Muscle layer of colon (tissue), 2 donors: ENCODE results near the gene HJURP.

Experiments used
- H3K27ac ChIP-seq: one replicate; pipeline ENCODE4 v1.7.0; 2013; ENCODE audit warnings: low read depth, mild to moderate bottlenecking, low read length, moderate library complexity
- H3K27me3 ChIP-seq, 2 donors: one replicate each; pipeline ENCODE4 v1.7.0; 2013; ENCODE audit warnings: low read length in 2 of 2, mild to moderate bottlenecking in 2 of 2; ENCODE audit not compliant: insufficient read depth in 2 of 2, control insufficient read depth in 1 of 2
- H3K36me3 ChIP-seq: one replicate; pipeline ENCODE4 v1.7.0; 2013; ENCODE audit warnings: mild to moderate bottlenecking, low read length; ENCODE audit not compliant: insufficient read depth
- H3K4me1 ChIP-seq: one replicate; pipeline ENCODE4 v1.7.0; 2013; ENCODE audit warnings: mild to moderate bottlenecking, low read length; ENCODE audit not compliant: insufficient read depth
- H3K4me3 ChIP-seq, 2 donors: one replicate each; pipeline ENCODE4 v1.7.0; 2013; ENCODE audit warnings: low read length in 2 of 2, low read depth in 1 of 2, mild to moderate bottlenecking in 1 of 2, moderate library complexity in 1 of 2
- H3K9ac ChIP-seq: one replicate; pipeline ENCODE4 v1.7.0; 2013; ENCODE audit warnings: low read length
- H3K9me3 ChIP-seq: one replicate; pipeline ENCODE4 v1.7.0; 2013; ENCODE audit warnings: mild to moderate bottlenecking, low read length
- donor health status: abdominal sarcoma.
- donor health status: Adenocarcinoma of cecum.

HJURP gene

DNA sequence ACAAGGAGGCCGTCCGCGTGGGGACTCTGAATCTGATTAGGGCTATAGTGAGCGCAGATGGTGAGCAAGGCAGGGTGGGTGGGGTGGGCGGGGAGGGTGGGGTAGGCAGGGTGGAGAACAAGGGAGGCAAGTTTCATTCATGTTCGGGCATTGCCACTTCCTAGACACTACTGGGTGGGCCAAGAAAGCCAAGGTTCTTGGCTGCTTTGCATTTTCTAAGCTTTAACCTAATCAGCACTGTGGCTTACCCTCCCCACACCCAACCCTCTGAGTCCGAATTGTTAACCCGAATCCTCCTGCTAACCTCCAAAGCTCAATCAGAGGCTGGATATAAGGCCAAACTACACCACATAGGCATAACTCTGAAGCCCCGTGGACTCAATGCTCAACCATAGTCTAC, 58.1 kb downstream of the HJURP start:
- no peak overlapping the region for H3K4me3 ChIP-seq
- no peak overlapping the region for H3K9ac ChIP-seq
- H3K27ac ChIP-seq = no peak overlapping the region
- H3K4me1 ChIP-seq = no peaks in the 10 kb centered on the region
- no peaks in the 10 kb centered on the region for H3K27me3 ChIP-seq
- no peaks in the 10 kb centered on the region for H3K36me3 ChIP-seq
- H3K9me3 ChIP-seq = no peaks in the 10 kb centered on the region

DNA sequence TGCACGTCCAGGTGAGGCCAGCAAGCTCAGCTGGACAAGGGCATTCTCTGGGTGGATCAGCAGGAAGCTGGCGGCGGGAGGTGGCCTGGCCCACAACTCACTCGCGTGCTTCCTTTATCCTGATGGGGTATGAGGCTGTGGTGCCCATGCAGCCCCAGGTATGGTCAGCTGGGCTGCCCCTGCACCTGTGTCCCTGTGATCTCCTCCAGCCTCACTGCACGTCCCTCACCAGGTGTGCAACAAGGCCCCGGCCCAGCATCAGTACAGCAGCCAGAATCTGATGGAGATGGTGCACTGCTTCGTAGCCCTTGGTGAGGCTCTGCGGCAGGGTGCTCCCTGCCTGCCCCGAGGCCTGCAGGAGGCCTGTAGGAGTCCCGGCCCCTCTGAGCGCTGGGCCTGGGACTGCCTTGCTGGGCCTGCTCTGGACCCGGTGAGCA, 58.6 kb downstream of the HJURP start:
- Histone ChIP-seq H3K9ac (no peak overlapping the region), H3K9me3 (no peaks in the 10 kb centered on the region), H3K4me1 (no peaks in the 10 kb centered on the region), H3K27ac (no peak overlapping the region), H3K27me3 (no peaks in the 10 kb centered on the region), H3K4me3 (no peak overlapping the region), H3K36me3 (no peaks in the 10 kb centered on the region)

DNA sequence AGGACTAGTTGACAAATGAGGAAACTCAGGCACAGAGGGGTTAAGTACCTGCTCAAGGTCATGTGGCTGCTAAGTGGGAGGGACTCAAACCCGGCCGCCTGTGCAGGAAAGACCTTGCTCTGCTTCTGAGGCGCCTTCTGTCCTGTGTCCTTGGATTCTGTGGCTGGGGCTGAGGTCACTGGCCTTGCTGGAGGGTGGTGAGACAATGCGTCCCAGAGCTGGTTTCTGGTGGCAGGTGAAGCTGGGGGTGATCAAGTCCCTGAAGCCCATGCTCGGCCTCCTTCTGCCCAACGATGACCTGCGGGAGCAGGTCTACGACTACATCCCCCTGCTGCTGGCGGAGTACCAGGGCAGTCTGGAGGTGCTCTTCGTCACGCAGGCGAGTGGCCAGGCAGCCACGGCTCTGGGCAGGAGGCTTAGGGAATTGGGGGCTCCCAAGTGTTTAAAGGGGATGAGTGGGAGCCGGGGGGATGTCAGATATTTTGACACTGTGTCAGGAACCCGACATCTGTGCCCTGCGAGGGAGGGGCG, 60.1 kb downstream of the HJURP start:
- Histone ChIP-seq H3K27me3 (no peaks in the 10 kb centered on the region), H3K9ac (no peak overlapping the region), H3K27ac (no peak overlapping the region), H3K4me3 (no peak overlapping the region), H3K9me3 (no peaks in the 10 kb centered on the region), H3K4me1 (no peaks in the 10 kb centered on the region), H3K36me3 (no peaks in the 10 kb centered on the region)

DNA sequence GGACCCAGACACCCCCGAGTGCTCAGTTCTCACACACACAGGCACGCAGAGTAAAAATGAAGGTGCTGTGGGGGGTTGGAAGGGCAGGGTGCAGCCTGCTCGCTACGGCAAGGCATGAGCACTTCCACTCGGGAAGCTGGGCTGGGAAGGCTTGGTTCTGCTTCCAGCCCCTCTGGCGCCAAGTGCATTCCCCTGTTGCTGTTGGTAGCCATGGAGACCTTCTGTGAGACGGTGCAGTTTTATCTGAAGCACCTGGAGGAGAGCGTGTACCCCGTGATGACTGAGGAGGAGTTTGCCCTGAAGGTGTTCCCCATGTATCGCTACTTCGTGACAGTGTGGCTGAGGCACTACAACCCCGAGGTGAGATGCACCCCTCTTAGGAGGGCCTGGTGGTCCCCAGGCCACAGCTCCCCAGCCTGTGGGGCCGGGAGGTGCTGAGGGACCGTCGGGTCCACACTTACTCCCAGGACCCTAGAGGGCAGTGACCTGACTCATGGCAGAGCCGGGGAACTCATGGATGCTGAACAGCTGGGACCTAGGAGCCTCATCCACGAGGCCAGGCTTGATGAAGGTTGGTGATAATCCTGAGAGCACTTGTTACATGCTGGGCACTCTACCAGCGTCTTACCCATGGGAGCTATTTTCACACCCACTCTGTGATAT, 60.7 kb downstream of the HJURP start:
- H3K4me1 ChIP-seq = no peaks in the 10 kb centered on the region
- no peaks in the 10 kb centered on the region for H3K27me3 ChIP-seq
- no peak overlapping the region for H3K4me3 ChIP-seq
- no peak overlapping the region for H3K27ac ChIP-seq
- H3K9ac ChIP-seq = no peak overlapping the region
- H3K36me3 ChIP-seq = no peaks in the 10 kb centered on the region
- H3K9me3 ChIP-seq = no peaks in the 10 kb centered on the region

DNA sequence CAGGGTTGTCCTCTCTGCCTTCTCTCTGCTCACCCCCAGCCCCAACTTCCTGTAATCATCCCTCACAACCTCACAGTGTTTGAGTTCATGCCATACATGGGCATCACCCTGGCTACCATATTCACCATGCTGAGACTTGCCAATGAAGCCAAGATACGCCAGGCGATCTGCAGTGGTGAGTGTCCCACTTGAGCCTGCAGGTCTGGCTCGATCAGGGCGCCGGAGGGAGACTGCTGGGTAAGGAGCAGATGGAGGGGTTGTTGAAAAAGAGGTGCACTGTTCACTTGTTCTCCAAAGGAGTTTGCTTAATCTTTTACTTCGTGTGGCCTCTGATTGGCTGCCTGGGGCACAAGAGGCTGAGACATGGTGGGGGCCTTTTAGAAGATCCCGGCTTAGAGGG, 61.6 kb downstream of the HJURP start:
- H3K9ac ChIP-seq = no peak overlapping the region
- H3K27ac ChIP-seq = no peak overlapping the region
- H3K27me3 ChIP-seq = no peaks in the 10 kb centered on the region
- H3K36me3 ChIP-seq = no peaks in the 10 kb centered on the region
- H3K4me1 ChIP-seq = no peaks in the 10 kb centered on the region
- no peak overlapping the region for H3K4me3 ChIP-seq
- H3K9me3 ChIP-seq = no peaks in the 10 kb centered on the region

DNA sequence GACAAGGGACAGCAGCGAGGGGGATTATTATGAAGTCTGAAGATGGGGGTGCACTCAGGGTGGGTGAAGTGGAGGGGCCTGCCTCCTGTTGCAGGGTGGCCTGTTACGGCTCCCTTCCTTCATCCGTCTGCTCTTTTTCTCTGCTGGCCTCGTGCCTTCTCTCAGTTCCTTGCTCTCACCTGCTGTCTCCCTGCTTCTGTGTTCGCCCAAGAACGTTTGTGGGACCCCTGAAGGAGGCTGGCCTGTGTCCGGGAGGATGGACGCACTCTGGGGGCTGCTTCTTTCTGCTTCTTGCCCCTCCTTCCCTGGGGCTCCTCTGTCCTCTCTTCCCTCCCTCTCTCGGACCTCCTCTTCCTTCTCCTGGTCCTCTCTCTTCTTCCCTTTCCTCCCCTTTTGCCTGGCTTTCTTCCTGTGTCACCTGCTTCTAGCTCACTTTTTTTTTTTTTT, 62.4 kb downstream of the HJURP start:
- Histone ChIP-seq H3K9me3 (no peaks in the 10 kb centered on the region), H3K4me1 (no peaks in the 10 kb centered on the region), H3K9ac (no peak overlapping the region), H3K27me3 (no peaks in the 10 kb centered on the region), H3K27ac (no peak overlapping the region), H3K4me3 (no peak overlapping the region), H3K36me3 (no peaks in the 10 kb centered on the region)

DNA sequence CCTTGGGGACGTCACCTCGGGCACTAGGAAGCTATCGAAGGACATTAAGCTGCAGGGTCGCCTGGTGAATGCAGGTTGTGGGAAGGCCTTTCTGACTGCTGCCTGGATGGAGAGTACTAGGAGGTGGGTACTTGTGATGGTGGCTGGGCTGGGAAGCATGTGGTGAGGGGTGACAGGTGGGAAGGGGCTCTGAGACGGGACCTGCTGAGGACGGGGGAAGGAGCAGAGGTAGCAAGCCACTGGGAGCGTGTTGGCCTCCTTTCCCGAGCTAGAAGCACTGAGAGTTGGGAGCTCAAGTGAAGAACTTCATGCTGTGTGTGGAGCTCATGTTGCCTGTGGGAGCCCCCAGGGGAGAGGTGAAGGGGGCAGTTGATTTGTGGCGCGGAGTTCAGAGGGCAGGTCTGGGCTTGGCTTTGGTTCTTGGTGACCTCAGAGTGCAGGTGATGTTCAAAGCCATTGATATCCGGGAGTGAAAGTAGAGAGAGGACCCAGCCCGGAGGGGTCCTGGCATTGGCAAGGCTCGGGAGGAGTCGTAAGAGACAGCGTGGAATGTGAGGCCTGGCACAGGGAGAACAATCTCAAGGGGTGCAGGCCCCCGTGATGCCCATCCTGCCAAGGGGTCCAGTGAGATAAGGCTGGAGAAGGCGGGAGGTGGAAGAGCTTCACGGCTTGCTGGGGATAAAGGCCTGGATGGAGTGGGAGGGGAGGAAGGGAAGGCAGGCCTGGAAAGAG, 63.0 kb downstream of the HJURP start:
- Histone ChIP-seq H3K27ac (no peak overlapping the region), H3K4me3 (no peak overlapping the region), H3K27me3 (no peaks in the 10 kb centered on the region), H3K9me3 (no peaks in the 10 kb centered on the region), H3K9ac (no peak overlapping the region), H3K4me1 (no peaks in the 10 kb centered on the region), H3K36me3 (no peaks in the 10 kb centered on the region)

DNA sequence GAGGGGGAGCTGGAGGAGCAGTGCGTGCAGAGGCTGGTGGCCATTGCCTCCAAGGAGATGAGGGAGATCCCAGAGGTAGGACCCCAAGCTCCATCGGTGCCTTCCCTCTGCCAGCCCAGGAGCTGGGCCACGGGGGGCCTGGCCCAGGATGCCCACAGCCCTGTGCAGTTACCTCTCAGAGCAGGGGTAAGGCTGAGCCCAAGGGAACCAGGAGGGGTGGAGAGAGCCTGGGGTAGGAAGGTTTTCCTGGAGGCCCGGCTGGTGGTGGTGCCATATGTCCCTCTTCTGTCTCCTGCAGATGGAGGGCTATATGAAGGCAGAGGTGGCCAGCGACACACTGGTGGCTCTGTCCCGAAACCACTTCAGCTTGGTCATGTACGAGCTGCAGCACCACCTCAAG, 64.8 kb downstream of the HJURP start:
- Histone ChIP-seq H3K9me3 (no peaks in the 10 kb centered on the region), H3K27ac (no peak overlapping the region), H3K9ac (no peak overlapping the region), H3K27me3 (no peaks in the 10 kb centered on the region), H3K36me3 (no peaks in the 10 kb centered on the region), H3K4me3 (no peak overlapping the region), H3K4me1 (no peaks in the 10 kb centered on the region)
